OCI-LY7 (cell line): ENCODE data around the gene BCL10.

ENCODE experiments used
- EZH2phosphoT487 ChIP-seq: fragments of 200-600 bp; sonication (generic); IDR thresholded peaks from 2 replicates; pipeline ENCODE4 v1.6.1; 2018; ENCODE audit warnings: low read depth, borderline replicate concordance, mild to moderate bottlenecking, mixed run types, antibody characterized with exemption, low read length, moderate library complexity, mixed read lengths
- TF ChIP-seq, protein P1 (sequence below): fragments of 200-600 bp; sonication (generic); conservative IDR thresholded peaks from 2 replicates; pipeline ENCODE4 v1.5.1; 2014; ENCODE audit warnings: mild to moderate bottlenecking, antibody characterized with exemption, low read length, moderate library complexity, mixed read lengths

DNA sequence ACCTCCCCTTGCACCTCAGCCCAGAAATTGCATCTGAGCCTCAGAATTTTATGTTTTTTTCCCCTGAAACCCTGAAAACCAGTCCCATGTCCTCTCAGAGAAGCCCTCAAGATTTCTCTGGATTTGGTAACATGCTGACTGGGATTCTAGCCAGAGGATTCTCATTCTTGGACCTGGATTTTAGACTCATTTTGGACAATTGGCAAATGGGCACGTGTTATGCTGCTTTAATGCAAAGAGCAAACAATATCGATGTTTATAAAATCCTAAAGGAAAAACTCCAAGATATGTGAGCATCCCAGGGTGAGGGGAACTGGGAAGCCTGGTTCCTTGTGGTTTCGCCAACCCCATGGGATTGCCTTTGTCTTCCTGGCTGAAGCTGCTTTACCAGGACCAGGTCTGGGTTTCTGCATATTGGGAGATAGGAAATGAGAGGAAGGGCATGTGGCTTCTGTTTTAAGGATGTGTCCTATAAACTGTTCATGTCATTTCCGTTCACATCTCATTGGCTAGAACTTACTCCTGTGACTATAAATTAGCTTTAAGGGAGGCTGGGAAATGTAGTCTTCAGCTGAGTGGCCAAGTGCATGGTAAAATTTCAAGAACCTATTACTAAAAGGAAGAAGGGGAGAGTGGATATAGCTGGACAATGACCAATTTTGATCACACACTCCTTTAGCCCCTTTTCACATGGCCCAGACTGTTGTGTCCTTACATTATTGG is 27.2 kb upstream of the BCL10 start:
- TF ChIP-seq, protein P1, sequence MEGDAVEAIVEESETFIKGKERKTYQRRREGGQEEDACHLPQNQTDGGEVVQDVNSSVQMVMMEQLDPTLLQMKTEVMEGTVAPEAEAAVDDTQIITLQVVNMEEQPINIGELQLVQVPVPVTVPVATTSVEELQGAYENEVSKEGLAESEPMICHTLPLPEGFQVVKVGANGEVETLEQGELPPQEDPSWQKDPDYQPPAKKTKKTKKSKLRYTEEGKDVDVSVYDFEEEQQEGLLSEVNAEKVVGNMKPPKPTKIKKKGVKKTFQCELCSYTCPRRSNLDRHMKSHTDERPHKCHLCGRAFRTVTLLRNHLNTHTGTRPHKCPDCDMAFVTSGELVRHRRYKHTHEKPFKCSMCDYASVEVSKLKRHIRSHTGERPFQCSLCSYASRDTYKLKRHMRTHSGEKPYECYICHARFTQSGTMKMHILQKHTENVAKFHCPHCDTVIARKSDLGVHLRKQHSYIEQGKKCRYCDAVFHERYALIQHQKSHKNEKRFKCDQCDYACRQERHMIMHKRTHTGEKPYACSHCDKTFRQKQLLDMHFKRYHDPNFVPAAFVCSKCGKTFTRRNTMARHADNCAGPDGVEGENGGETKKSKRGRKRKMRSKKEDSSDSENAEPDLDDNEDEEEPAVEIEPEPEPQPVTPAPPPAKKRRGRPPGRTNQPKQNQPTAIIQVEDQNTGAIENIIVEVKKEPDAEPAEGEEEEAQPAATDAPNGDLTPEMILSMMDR = no peak
- TF ChIP-seq EZH2phosphoT487 = no peak
